Tibial nerve (tissue), 4 donors: ENCODE results near the gene GAL. TPM values are rescaled to one million over a fixed set of nuclear protein-coding genes. Genes with fewer than 3 reads are reported as not detected.

ENCODE experiments used
- DNase-seq, 2 donors: peaks; one replicate each; pipeline ENCODE4 v3.0.0-alpha.2; 2019; ENCODE audit warnings: low spot score in 2 of 2
- H3K27ac ChIP-seq, 4 donors: fragments of 200-600 bp; sonication (generic) in 3 of 4; one replicate each; pipeline ENCODE4 v1.5.1; 2017 to 2019; ENCODE audit warnings: mild to moderate bottlenecking in 1 of 4
- H3K27me3 ChIP-seq, 2 donors: fragments of 200-600 bp; sonication (generic) in 1 of 2; one replicate each; pipeline versions ENCODE4 v1.5.1 to v1.6.0; 2017 to 2019
- H3K36me3 ChIP-seq, 3 donors: fragments of 200-600 bp; sonication (generic); one replicate each; pipeline ENCODE4 v1.5.1; 2018 to 2019
- H3K4me1 ChIP-seq, 4 donors: fragments of 200-600 bp; sonication (generic) in 3 of 4; one replicate each; pipeline ENCODE4 v1.5.1; 2017 to 2019
- H3K4me3 ChIP-seq, 4 donors: fragments of 200-600 bp; sonication (generic) in 3 of 4; one replicate each; pipeline ENCODE4 v1.5.1; 2017 to 2019; ENCODE audit warnings: mild to moderate bottlenecking in 1 of 4, moderate library complexity in 1 of 4
- H3K9me3 ChIP-seq, 4 donors: fragments of 200-600 bp; sonication (generic) in 3 of 4; one replicate each; pipeline ENCODE4 v1.5.1; 2017 to 2019
- EP300 ChIP-seq, 2 donors: sonication (generic); formaldehyde crosslinking; IDR thresholded peaks; one replicate each; pipeline ENCODE4 v1.6.1; 2017; ENCODE audit warnings: antibody characterized with exemption in 2 of 2, mild to moderate bottlenecking in 1 of 2
- POLR2A ChIP-seq, 2 donors: fragments of 450-650 bp; IDR thresholded peaks; one replicate each; pipeline ENCODE4 v1.6.1; 2017; ENCODE audit warnings: antibody characterized with exemption in 2 of 2, mild to moderate bottlenecking in 2 of 2, moderate library complexity in 2 of 2
- WGBS, 2 donors: methylation state at CpG; one replicate each; pipeline ENCODE4 v1.1.5; 2018; 5-methylcytosine and 5-hydroxymethylcytosine counted together
- total RNA-seq, 4 donors: library from RNA; depleted of rRNA; stranded (reverse); fragments of >200 nt; gene quantifications; one replicate each; pipeline ENCODE4 v1.1.0, GENCODE V29; 2016
- TF ChIP-seq, protein P1 (sequence below), 5 experiments: fragments of 200-600 bp in 3 of 5; fragments of 450-650 bp in 2 of 5; sonication (generic) in 3 of 5; IDR thresholded peaks; one replicate each; pipeline ENCODE4 v1.5.1; 2016 to 2019; ENCODE audit warnings: antibody characterized with exemption in 5 of 5, mild to moderate bottlenecking in 3 of 5, moderate library complexity in 2 of 5

GAL gene
- total RNA-seq, 4 donors from 2014 or later: 3.3 TPM; not detected in 3

DNA sequence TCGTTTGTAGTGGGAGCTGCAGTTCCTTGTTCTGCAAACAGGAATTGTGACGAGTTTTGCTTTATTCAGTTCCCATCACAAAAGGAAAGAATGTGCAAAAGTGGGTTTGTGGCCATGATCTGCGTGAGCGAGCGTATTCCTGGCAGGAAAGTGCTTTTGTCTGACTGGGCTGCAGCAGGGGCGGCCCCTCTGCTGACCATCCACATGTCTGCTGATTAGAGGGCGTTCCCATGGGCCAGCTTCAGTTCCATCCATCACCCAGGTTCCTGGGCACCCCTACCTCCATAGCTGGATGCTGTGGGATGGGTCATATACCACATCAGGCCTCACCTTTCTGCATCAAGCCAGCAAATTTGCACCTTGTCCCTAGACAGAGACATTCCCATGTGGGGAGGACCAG, 28.9 kb upstream of the GAL start:
- H3K27me3 ChIP-seq: peaks cover 0 to 21% of the 10 kb centered on the region in 2 donors
- TF ChIP-seq EP300 (IDR thresholded peaks at IDR 0.05) (no peak), POLR2A (IDR thresholded peaks at IDR 0.05) (no peak)
- TF ChIP-seq, protein P1, sequence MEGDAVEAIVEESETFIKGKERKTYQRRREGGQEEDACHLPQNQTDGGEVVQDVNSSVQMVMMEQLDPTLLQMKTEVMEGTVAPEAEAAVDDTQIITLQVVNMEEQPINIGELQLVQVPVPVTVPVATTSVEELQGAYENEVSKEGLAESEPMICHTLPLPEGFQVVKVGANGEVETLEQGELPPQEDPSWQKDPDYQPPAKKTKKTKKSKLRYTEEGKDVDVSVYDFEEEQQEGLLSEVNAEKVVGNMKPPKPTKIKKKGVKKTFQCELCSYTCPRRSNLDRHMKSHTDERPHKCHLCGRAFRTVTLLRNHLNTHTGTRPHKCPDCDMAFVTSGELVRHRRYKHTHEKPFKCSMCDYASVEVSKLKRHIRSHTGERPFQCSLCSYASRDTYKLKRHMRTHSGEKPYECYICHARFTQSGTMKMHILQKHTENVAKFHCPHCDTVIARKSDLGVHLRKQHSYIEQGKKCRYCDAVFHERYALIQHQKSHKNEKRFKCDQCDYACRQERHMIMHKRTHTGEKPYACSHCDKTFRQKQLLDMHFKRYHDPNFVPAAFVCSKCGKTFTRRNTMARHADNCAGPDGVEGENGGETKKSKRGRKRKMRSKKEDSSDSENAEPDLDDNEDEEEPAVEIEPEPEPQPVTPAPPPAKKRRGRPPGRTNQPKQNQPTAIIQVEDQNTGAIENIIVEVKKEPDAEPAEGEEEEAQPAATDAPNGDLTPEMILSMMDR (IDR thresholded peaks at IDR 0.05): no peak
- peaks cover 0 to 20% (median 0%) of the 10 kb centered on the region in 4 donors for H3K9me3 ChIP-seq
- H3K4me3 ChIP-seq: no peak overlapping the region
- no peak overlapping the region for H3K27ac ChIP-seq
- 86 to 87% methylated on average over 7 of the region's 7 CpGs for WGBS, 2 donors
- H3K4me1 ChIP-seq: peaks cover 0 to 14% (median 7%) of the 10 kb centered on the region in 4 donors
- no peaks in the 10 kb centered on the region for H3K36me3 ChIP-seq
- no peak for DNase-seq

DNA sequence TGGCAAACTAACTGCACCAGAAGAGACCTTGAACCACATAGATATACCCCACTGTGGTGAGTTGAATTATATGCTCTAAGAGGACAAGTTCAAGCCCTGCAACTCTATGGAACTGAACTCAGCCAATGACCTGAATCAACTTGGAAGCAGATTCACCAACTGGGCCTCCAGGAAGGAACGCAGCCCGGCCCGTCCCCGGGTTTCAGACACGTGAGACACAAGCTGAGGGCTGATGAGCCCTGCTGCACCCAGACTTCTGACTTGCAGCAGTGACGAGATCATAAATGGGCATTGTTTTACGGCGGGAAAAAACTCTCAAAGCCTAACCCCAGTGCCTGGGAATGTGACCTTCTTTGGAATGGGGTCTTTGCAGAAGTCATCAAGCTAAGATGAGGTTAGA, 28.5 kb upstream of the GAL start:
- Histone ChIP-seq H3K27ac (no peak overlapping the region), H3K4me3 (no peak overlapping the region), H3K36me3 (no peaks in the 10 kb centered on the region), H3K4me1 (peaks cover 0 to 14% (median 7%) of the 10 kb centered on the region in 4 donors), H3K27me3 (peaks cover 0 to 19% of the 10 kb centered on the region in 2 donors), H3K9me3 (peaks cover 0 to 20% (median 0%) of the 10 kb centered on the region in 4 donors)
- TF ChIP-seq POLR2A (IDR thresholded peaks at IDR 0.05) (no peak), EP300 (IDR thresholded peaks at IDR 0.05) (no peak)
- TF ChIP-seq, protein P1 (IDR thresholded peaks at IDR 0.05): no peak
- WGBS, 2 donors: 27 to 61% methylated on average over 8 of the region's 8 CpGs
- DNase-seq: no peak

DNA sequence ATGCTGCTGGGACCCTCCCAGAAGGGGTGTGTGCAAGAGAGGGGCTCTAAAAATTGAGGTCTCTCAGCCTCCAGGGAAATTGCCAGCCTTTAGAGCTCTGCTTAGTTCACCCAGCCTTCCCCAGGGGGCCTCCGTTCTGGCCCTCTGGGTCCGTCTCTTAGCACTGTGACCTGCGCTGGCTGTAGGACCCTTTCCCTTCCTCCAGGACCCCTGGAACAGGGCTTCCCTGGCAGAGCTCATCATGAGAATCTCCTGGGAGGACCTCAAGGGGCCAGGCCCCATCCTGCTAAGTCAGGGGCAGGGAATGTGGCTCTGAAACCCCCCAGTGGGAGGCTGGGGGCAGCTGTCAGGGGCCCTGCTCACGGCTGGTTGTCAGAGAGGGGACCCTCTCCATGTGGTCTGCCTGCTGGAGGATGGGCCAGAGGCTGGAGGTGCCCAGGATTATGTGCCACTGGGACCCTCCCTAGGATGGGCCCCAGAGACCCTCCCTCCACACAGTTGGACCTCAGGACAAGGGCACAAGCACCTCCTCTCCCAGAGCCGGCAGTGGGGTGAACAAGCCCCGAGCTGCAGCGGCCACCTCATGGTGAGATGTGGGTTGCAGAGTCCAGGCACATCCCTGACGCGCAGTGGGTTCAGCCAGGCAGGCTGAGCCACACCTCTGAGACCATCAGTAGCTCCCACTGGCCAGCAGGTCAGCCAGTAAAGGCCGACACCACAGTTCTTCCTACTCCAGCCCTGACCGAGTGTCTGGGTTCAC, 27.1 kb upstream of the GAL start:
- TF ChIP-seq, protein P1 (IDR thresholded peaks at IDR 0.05): no peak
- no peak for TF ChIP-seq POLR2A (IDR thresholded peaks at IDR 0.05)
- Histone ChIP-seq H3K36me3 (no peaks in the 10 kb centered on the region), H3K27me3 (peaks cover 0 to 7% of the 10 kb centered on the region in 2 donors), H3K4me1 (peaks cover 0 to 14% (median 7%) of the 10 kb centered on the region in 4 donors), H3K4me3 (no peak overlapping the region), H3K9me3 (peaks cover 0 to 20% (median 0%) of the 10 kb centered on the region in 4 donors), H3K27ac (no peak overlapping the region)
- 89 to 92% methylated on average over 10 of the region's 11 CpGs for WGBS, 2 donors
- no peak for DNase-seq

DNA sequence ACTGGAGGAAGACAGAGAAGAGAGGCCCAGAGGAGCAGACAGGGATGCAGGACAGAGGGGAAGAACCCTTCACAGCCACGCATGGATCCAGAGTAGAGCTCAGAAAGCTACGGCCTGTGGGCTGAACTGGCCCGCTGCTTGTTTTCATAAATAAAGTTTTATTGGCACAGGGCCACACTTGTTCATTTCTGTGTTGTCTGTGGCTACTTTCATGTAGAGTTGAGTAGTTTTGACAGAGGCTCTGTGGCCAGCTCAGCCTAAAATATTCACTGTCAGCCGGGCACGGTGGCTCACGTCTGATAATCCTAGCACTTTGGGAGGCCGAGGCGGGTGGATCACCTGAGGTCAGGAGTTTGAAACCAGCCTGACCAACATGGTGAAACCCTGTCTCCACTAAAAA, 26.2 kb upstream of the GAL start:
- DNase-seq: no peak
- 94% methylated on average over 8 of the region's 8 CpGs for WGBS, 2 donors
- peak overlapping the region in 2 of 4 donors; percentile 75 to 82 for H3K27ac ChIP-seq
- no peaks in the 10 kb centered on the region for H3K27me3 ChIP-seq
- no peaks in the 10 kb centered on the region for H3K36me3 ChIP-seq
- TF ChIP-seq POLR2A (IDR thresholded peaks at IDR 0.05) (no peak), EP300 (IDR thresholded peaks at IDR 0.05) (no peak)
- TF ChIP-seq, protein P1 (IDR thresholded peaks at IDR 0.05): no peak
- H3K4me1 ChIP-seq: peaks cover 0 to 14% (median 7%) of the 10 kb centered on the region in 4 donors
- peaks cover 0 to 20% (median 0%) of the 10 kb centered on the region in 4 donors for H3K9me3 ChIP-seq
- no peak overlapping the region for H3K4me3 ChIP-seq

DNA sequence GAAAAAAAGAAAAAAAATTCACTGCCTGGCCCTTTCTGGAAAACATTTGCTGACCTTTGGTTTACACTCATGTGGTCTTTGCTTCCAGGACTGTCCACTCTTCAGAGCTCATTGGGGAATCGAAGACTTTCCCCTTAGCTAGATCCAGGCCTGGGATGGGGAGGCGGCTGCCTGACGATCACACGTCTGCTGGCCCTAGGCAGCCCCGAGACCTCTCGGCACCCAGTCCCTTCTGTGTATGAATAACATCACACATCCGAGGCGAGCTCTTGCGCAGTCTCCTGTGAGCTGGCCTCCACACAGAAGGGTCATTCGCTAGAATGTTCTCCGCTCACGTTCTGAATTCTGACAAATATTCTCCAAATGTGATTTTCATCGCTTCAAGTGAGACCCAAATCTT, 25.7 kb upstream of the GAL start:
- peaks cover 0 to 20% (median 0%) of the 10 kb centered on the region in 4 donors for H3K9me3 ChIP-seq
- no peak overlapping the region for H3K4me3 ChIP-seq
- peaks cover 0 to under 1% of the 10 kb centered on the region in 2 donors for H3K27me3 ChIP-seq
- whole genome bisulfite sequencing, 2 donors: 35 to 37% methylated on average over 13 of the region's 13 CpGs
- peak overlapping the region in 2 of 4 donors; percentile 75 to 82 for H3K27ac ChIP-seq
- H3K4me1 ChIP-seq: peaks cover 0 to 14% (median 7%) of the 10 kb centered on the region in 4 donors
- no peaks in the 10 kb centered on the region for H3K36me3 ChIP-seq
- DNase-seq: peak; percentile 27 to 52
- TF ChIP-seq POLR2A (IDR thresholded peaks at IDR 0.05) (no peak), EP300 (IDR thresholded peaks at IDR 0.05) (no peak)
- TF ChIP-seq, protein P1 (IDR thresholded peaks at IDR 0.05): no peak
